Hepatocyte (in vitro differentiated cells): Measurements from ENCODE around the gene EXOC4.

Experiments
- CTCF ChIP-seq: fragments of 200-600 bp; sonication (generic); IDR thresholded peaks from 2 replicates; pipeline ENCODE4 v1.5.1; 2016; ENCODE audit warnings: antibody characterized with exemption, mild to moderate bottlenecking; ENCODE audit not compliant: poor library complexity
- EZH2 ChIP-seq: fragments of 200-600 bp; sonication (generic); IDR thresholded peaks from 2 replicates; pipeline ENCODE4 v1.6.1; 2016; ENCODE audit warnings: antibody characterized with exemption, mild to moderate bottlenecking, borderline replicate concordance
- EZH2phosphoT487 ChIP-seq: fragments of 200-600 bp; sonication (generic); IDR thresholded peaks from one replicate; pipeline ENCODE4 v1.6.1; 2018; ENCODE audit warnings: antibody characterized with exemption, mild to moderate bottlenecking, low read depth, moderate library complexity; ENCODE audit not compliant: unreplicated experiment, severe bottlenecking

- TF ChIP-seq EZH2phosphoT487 (no peak), CTCF (no peak), EZH2 (no peak)
These were observed 5.3 kb downstream of the EXOC4 start for GRCh38 chr7:133258174-133258573.
